K562 (cell line): Measurements from ENCODE around the gene CLIC1. TPM values are rescaled to one million over a fixed set of nuclear protein-coding genes. Genes with fewer than 3 reads are reported as not detected.
A peak's percentile ranks its signal among the peaks of the same experiment; 100 is the strongest.

Source experiments
- CAMTA2 ChIP-seq: fragments of 250-450 bp; sonication (Bioruptor Pico); conservative IDR thresholded peaks from 2 replicates; pipeline ENCODE4 v1.5.1; 2022
- CC2D1A ChIP-seq: fragments of 450-650 bp; IDR thresholded peaks from 2 replicates; pipeline ENCODE4 v1.6.1; 2017; ENCODE audit warnings: mild to moderate bottlenecking
- FOXA3 ChIP-seq, 2 experiments: fragments of 450-650 bp in 1 of 2; sonication (generic) in 1 of 2; formaldehyde crosslinking; IDR thresholded peaks in 1 of 2; conservative IDR thresholded peaks in 1 of 2; 2 replicates each; pipeline versions ENCODE4 v1.4.0 to v1.8.0; 2020 to 2022; ENCODE audit warnings: mild to moderate bottlenecking in 2 of 2, missing genetic modification reagents in 1 of 2
- HDAC2 ChIP-seq: fragments of 450-650 bp; IDR thresholded peaks from 2 replicates; pipeline ENCODE4 v1.6.1; 2016; ENCODE audit warnings: mild to moderate bottlenecking
- KDM5B ChIP-seq: fragments of 200-600 bp; sonication (generic); IDR thresholded peaks from 2 replicates; pipeline ENCODE4 v1.6.1; 2012; ENCODE audit warnings: low read depth, mild to moderate bottlenecking, moderate library complexity, low read length, control low read depth, inconsistent platforms; ENCODE audit not compliant: insufficient replicate concordance
- KLF10 ChIP-seq: fragments of 250-450 bp; sonication (Bioruptor Pico); IDR thresholded peaks from 2 replicates; pipeline ENCODE4 v1.6.1; 2021; ENCODE audit warnings: matching md5 sums
- PCBP1 ChIP-seq: fragments of 200-400 bp; formaldehyde crosslinking; IDR thresholded peaks from 2 replicates; pipeline ENCODE4 v1.6.1; 2018; ENCODE audit warnings: mild to moderate bottlenecking, low read depth, low read length; ENCODE audit not compliant: poor library complexity, severe bottlenecking
- POLR2A ChIP-seq: fragments of 450-650 bp; conservative IDR thresholded peaks from 2 replicates; pipeline ENCODE4 v1.6.1; 2016
- POLR3G ChIP-seq: IDR thresholded peaks from 2 replicates; pipeline ENCODE4 v1.6.1; 2011; ENCODE audit not compliant: insufficient read length, insufficient replicate concordance; ENCODE audit errors: extremely low read depth
- PPARD ChIP-seq: fragments of 250-450 bp; sonication (Bioruptor Pico); IDR thresholded peaks from 2 replicates; pipeline ENCODE4 v1.8.0; 2022; ENCODE audit warnings: inconsistent platforms, mild to moderate bottlenecking, moderate library complexity
- RAD21 ChIP-seq, 2 experiments: fragments of 250-450 bp in 1 of 2; fragments of 450-650 bp in 1 of 2; sonication (Bioruptor Pico) in 1 of 2; formaldehyde crosslinking in 1 of 2; IDR thresholded peaks in 1 of 2; conservative IDR thresholded peaks in 1 of 2; 2 replicates each; pipeline versions ENCODE4 v1.4.0 to v1.8.0; 2020 to 2022; ENCODE audit warnings: mild to moderate bottlenecking in 2 of 2, moderate library complexity in 1 of 2
- RBM14 ChIP-seq: fragments of 200-400 bp; formaldehyde crosslinking; IDR thresholded peaks from 2 replicates; pipeline ENCODE4 v1.6.1; 2018; ENCODE audit warnings: low read depth, mild to moderate bottlenecking, low read length, moderate library complexity, borderline replicate concordance; ENCODE audit not compliant: insufficient read depth
- SPI1 ChIP-seq: IDR thresholded peaks from 2 replicates; pipeline ENCODE4 v1.6.1; 2011; ENCODE audit warnings: low read depth, low read length, control low read depth, borderline replicate concordance
- TAF15 ChIP-seq: fragments of 200-400 bp; formaldehyde crosslinking; IDR thresholded peaks from 2 replicates; pipeline ENCODE4 v1.6.1; 2017; ENCODE audit warnings: mild to moderate bottlenecking, low read depth, low read length, moderate library complexity
- ZNF644 ChIP-seq: fragments of 200-800 bp; sonication (Bioruptor generic); IDR thresholded peaks from 2 replicates; pipeline ENCODE4 v1.6.1; 2016; ENCODE audit warnings: low read depth, missing genetic modification characterization, missing compliant biosample characterization
- ZNF77 ChIP-seq: fragments of 250-450 bp; sonication (Bioruptor Pico); IDR thresholded peaks from 2 replicates; pipeline ENCODE4 v1.5.0; 2020
- polyA plus RNA-seq, 8 experiments: library from polyadenylated mRNA; depleted of rRNA in 4 of 8; stranded (reverse) in 5 of 8; unstranded in 3 of 8; fragments of >200 nt; fragmentation: Nextera tagmentation in 2 of 8; fragmentation: Illumina TruSeq in 1 of 8; extraction: Ambion mirVana in 2 of 8; extraction: Trizol in 1 of 8; gene quantifications; 2 replicates each; pipeline versions ENCODE4 v1.2.1 to v1.2.3, GENCODE V29; 2011 to 2014; ENCODE audit warnings: inconsistent platforms in 1 of 8, missing spikeins in 1 of 8
- total RNA-seq, 7 experiments: library from RNA; depleted of rRNA in 6 of 7; stranded (reverse); fragments of >200 nt in 6 of 7; fragmentation: Illumina TruSeq in 2 of 7; extraction: Trizol in 2 of 7; gene quantifications; 2 replicates each; pipeline versions ENCODE4 v1.2.1 to v1.2.3, GENCODE V29; 2011 to 2021; ENCODE audit warnings: low replicate concordance in 1 of 7
- TF ChIP-seq, protein P1 (sequence below): sonication (generic); formaldehyde crosslinking; IDR thresholded peaks from 2 replicates; pipeline ENCODE4 v1.8.0; 2022; ENCODE audit warnings: mild to moderate bottlenecking, missing genetic modification reagents
- TF ChIP-seq, protein P2 (sequence below): fragments of 250-450 bp; sonication (Bioruptor Pico); IDR thresholded peaks from 2 replicates; pipeline ENCODE4 v1.5.0; 2021; ENCODE audit warnings: mild to moderate bottlenecking, borderline replicate concordance
- TF ChIP-seq, protein P3 (sequence below): fragments of 250-450 bp; sonication (Bioruptor Pico); IDR thresholded peaks from 2 replicates; pipeline ENCODE4 v1.9.0; 2021; ENCODE audit warnings: mild to moderate bottlenecking
- TF ChIP-seq, protein P4 (sequence below): sonication (generic); formaldehyde crosslinking; IDR thresholded peaks from 2 replicates; pipeline ENCODE4 v1.8.0; 2022; ENCODE audit warnings: mild to moderate bottlenecking, missing genetic modification reagents

The CLIC1 gene
- total and polyA plus RNA-seq, 9 of the 15 experiments (the other 6 are each of a cell fraction or from before 2014, with no cell fraction given), result 1,267 to 2,419 (median 1,808) TPM

DNA sequence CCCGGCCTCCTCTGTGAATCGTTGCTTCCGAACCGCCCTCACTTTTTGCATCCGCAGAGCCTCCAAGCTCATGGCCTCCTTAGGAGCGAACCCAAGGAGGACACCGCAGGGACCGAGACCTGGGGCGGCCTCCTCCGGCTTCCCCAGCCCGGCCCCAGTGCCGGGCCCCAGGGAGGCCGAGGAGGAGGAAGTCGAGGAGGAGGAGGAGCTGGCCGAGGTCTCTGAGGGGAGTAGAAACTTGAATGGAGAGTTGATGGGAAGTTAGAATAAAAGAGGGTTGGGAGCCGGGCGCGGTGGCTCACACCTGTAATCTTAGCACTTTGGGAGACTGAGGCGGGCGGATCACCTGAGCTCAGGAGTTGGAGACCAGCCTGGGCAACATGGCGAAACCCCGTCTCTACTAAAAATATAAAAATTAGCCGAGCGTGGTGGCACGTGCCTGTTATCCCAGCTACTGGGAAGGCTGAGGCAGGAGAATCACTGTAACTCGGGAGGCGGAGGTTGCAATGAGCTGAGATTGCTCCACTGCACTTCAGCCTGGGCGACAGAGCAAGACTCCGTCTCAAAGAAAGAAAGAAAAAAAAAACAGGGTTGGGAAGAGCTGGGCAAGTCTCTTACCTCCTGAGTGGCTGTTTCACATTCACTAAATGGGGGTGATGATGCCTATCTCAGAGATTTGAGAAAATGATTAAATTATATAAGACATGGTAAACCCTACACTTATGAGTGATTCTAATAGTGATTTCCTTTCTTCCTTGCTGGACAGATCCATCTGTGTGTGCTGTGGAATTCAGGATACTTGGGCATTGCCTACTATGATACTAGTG lies 4.3 kb upstream of the CLIC1 start (continued):
- TF ChIP-seq KDM5B (peak; percentile 84), KLF10 (CRISPR knock-in tag) (peak; percentile 73; the same call in 1 of the 2 replicates), RAD21 (CRISPR knock-in tag; conservative IDR thresholded peaks at IDR 0.05 in 1 of 2, IDR thresholded peaks at IDR 0.05 in 1 of 2) (0 out of 4 replicates have a peak, but pooled peaks of 1 of the 2 experiments have one; percentile 1), POLR3G (no peak), CC2D1A (peak; percentile 13; the same call in 1 of the 2 replicates), TAF15 (0 out of 2 replicates have a peak, but pooled peaks have one; percentile 75), HDAC2 (peak; percentile 21; the same call in 1 of the 2 replicates), POLR2A (peak; percentile 2; the same call in 1 of the 2 replicates), ZNF644 (tag) (no peak), CAMTA2 (CRISPR knock-in tag) (peak; percentile 56; the same call in 1 of the 2 replicates), PCBP1 (peak; percentile 10), PPARD (CRISPR knock-in tag) (no peak), FOXA3 (CRISPR knock-in tag; conservative IDR thresholded peaks at IDR 0.05 in 1 of 2, IDR thresholded peaks at IDR 0.05 in 1 of 2) (no peak), ZNF77 (CRISPR knock-in tag) (no peak), RBM14 (peak; percentile 96), SPI1 (peak; percentile 61; the same call in 1 of the 2 replicates)
- TF ChIP-seq, protein P1, sequence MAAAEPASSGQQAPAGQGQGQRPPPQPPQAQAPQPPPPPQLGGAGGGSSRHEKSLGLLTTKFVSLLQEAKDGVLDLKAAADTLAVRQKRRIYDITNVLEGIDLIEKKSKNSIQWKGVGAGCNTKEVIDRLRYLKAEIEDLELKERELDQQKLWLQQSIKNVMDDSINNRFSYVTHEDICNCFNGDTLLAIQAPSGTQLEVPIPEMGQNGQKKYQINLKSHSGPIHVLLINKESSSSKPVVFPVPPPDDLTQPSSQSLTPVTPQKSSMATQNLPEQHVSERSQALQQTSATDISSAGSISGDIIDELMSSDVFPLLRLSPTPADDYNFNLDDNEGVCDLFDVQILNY (CRISPR knock-in tag), result 0 out of 2 replicates have a peak, but pooled peaks have one; percentile 9
- TF ChIP-seq, protein P2, sequence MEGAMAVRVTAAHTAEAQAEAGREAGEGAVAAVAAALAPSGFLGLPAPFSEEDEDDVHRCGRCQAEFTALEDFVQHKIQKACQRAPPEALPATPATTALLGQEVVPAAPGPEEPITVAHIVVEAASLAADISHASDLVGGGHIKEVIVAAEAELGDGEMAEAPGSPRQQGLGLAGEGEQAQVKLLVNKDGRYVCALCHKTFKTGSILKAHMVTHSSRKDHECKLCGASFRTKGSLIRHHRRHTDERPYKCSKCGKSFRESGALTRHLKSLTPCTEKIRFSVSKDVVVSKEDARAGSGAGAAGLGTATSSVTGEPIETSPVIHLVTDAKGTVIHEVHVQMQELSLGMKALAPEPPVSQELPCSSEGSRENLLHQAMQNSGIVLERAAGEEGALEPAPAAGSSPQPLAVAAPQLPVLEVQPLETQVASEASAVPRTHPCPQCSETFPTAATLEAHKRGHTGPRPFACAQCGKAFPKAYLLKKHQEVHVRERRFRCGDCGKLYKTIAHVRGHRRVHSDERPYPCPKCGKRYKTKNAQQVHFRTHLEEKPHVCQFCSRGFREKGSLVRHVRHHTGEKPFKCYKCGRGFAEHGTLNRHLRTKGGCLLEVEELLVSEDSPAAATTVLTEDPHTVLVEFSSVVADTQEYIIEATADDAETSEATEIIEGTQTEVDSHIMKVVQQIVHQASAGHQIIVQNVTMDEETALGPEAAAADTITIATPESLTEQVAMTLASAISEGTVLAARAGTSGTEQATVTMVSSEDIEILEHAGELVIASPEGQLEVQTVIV (CRISPR knock-in tag), result no peak
- TF ChIP-seq, protein P3, sequence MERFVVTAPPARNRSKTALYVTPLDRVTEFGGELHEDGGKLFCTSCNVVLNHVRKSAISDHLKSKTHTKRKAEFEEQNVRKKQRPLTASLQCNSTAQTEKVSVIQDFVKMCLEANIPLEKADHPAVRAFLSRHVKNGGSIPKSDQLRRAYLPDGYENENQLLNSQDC (CRISPR knock-in tag), result peak; percentile 3; the same call in 1 of the 2 replicates
- TF ChIP-seq, protein P4, sequence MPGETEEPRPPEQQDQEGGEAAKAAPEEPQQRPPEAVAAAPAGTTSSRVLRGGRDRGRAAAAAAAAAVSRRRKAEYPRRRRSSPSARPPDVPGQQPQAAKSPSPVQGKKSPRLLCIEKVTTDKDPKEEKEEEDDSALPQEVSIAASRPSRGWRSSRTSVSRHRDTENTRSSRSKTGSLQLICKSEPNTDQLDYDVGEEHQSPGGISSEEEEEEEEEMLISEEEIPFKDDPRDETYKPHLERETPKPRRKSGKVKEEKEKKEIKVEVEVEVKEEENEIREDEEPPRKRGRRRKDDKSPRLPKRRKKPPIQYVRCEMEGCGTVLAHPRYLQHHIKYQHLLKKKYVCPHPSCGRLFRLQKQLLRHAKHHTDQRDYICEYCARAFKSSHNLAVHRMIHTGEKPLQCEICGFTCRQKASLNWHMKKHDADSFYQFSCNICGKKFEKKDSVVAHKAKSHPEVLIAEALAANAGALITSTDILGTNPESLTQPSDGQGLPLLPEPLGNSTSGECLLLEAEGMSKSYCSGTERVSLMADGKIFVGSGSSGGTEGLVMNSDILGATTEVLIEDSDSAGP (CRISPR knock-in tag), result 0 out of 2 replicates have a peak, but pooled peaks have one; percentile 15
